Endodermal cell (in vitro differentiated cells): ENCODE data around the gene DCANP1. TPM values are rescaled to one million over a fixed set of nuclear protein-coding genes. Genes with fewer than 3 reads are reported as not detected.

Experiments used
- DNase-seq: peaks from one replicate; pipeline ENCODE4 v3.0.0-alpha.2; 2017
- H3K27ac ChIP-seq: 2 replicates; pipeline ENCODE4 v1.5.1; 2013; ENCODE audit warnings: mild to moderate bottlenecking, low read depth, low read length, moderate library complexity
- H3K27me3 ChIP-seq: 2 replicates; pipeline ENCODE4 v1.6.1; 2013; ENCODE audit warnings: mild to moderate bottlenecking, low read length, moderate library complexity; ENCODE audit not compliant: insufficient read depth, control insufficient read depth, poor library complexity, severe bottlenecking
- H3K36me3 ChIP-seq: 2 replicates; pipeline ENCODE4 v1.7.0; 2013; ENCODE audit warnings: mild to moderate bottlenecking, low read length, moderate library complexity; ENCODE audit not compliant: control insufficient read depth, insufficient read depth
- H3K4me1 ChIP-seq: one replicate; pipeline ENCODE4 v1.7.0; 2013; ENCODE audit warnings: low read length; ENCODE audit not compliant: control insufficient read depth, insufficient read depth
- H3K4me3 ChIP-seq: 2 replicates; pipeline ENCODE4 v1.5.1; 2013; ENCODE audit warnings: mild to moderate bottlenecking, low read length, moderate library complexity
- H3K9ac ChIP-seq: 2 replicates; pipeline ENCODE4 v1.6.1; 2013; ENCODE audit warnings: mild to moderate bottlenecking, low read length, moderate library complexity; ENCODE audit not compliant: poor library complexity, severe bottlenecking; ENCODE audit errors: extremely low read depth
- H3K9me3 ChIP-seq: 2 replicates; pipeline ENCODE4 v1.6.1; 2013; ENCODE audit warnings: mild to moderate bottlenecking, low read length, moderate library complexity; ENCODE audit not compliant: control insufficient read depth
- H3K27ac Mint-ChIP-seq: 2 replicates; pipeline ENCODE4 v1.8.0; 2020; ENCODE audit warnings: mixed read lengths
- H3K27me3 Mint-ChIP-seq: 2 replicates; pipeline ENCODE4 v1.8.0; 2021; ENCODE audit warnings: mild to moderate bottlenecking, mixed read lengths; ENCODE audit not compliant: insufficient read depth
- H3K36me3 Mint-ChIP-seq: 2 replicates; pipeline ENCODE4 v1.8.0; 2020; ENCODE audit warnings: low read depth, mixed read lengths
- H3K4me1 Mint-ChIP-seq: 2 replicates; pipeline ENCODE4 v1.8.0; 2020; ENCODE audit warnings: mixed read lengths
- H3K4me3 Mint-ChIP-seq: 2 replicates; pipeline ENCODE4 v1.8.0; 2020; ENCODE audit warnings: mild to moderate bottlenecking, moderate library complexity, mixed read lengths
- H3K9me3 Mint-ChIP-seq: 2 replicates; pipeline ENCODE4 v1.8.0; 2020; ENCODE audit warnings: mild to moderate bottlenecking, mixed read lengths
- WGBS, 2 experiments: methylation state at CpG; one replicate each; pipeline versions ENCODE4 v1.1.5 to v1.1.7; 2013; ENCODE audit warnings: missing lambda C conversion rate in 2 of 2, mixed read lengths in 1 of 2; ENCODE audit not compliant: insufficient coverage in 1 of 2, insufficient read length in 1 of 2; 5-methylcytosine and 5-hydroxymethylcytosine counted together
- total RNA-seq, 2 donors: library from RNA; stranded (reverse); fragmentation: NEBNext Ultra II Directional in 1 of 2; extraction: Animal tissue kit (Norgen Biotek cat#: 25700) in 1 of 2; gene quantifications; 2 replicates in 1 of 2; 3 replicates in 1 of 2; pipeline ENCODE4 v1.2.1, GENCODE V29; 2021
- TF ChIP-seq, protein P1 (sequence below): fragments of 200-600 bp; sonication (generic); conservative IDR thresholded peaks from 2 replicates; pipeline ENCODE4 v1.5.0; 2021; ENCODE audit warnings: antibody characterized with exemption, mild to moderate bottlenecking

DCANP1 gene
- total RNA-seq, 2 donors from 2014 or later, result not detected

DNA sequence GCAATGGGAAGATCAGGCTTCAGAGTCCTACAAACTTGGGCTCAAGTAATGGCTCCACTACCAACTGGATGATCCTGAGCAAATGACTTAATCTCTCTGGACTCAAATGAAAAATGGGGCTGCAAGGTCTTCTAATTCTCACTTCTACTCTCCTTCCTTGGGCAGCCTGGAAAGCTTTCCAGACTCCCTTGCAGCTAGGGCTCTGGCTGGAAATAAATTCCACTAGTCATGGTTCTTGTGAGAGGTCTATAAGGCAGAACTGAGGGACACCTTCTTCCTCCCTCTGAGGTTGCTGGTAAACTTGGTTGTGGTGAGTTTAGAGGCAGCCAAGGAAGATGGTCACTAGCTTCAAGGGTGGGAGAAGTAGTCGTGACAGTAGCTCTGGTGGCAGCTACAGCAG is 18.6 kb downstream of the DCANP1 start:
- WGBS, 2 experiments, result 72 to 100% methylated on average over 1 of the region's 1 CpG
- no peak overlapping the region for H3K4me3 Mint-ChIP-seq
- peaks cover under 1% of the 10 kb centered on the region for H3K4me1 ChIP-seq
- no peaks in the 10 kb centered on the region for H3K36me3 ChIP-seq
- TF ChIP-seq, protein P1, sequence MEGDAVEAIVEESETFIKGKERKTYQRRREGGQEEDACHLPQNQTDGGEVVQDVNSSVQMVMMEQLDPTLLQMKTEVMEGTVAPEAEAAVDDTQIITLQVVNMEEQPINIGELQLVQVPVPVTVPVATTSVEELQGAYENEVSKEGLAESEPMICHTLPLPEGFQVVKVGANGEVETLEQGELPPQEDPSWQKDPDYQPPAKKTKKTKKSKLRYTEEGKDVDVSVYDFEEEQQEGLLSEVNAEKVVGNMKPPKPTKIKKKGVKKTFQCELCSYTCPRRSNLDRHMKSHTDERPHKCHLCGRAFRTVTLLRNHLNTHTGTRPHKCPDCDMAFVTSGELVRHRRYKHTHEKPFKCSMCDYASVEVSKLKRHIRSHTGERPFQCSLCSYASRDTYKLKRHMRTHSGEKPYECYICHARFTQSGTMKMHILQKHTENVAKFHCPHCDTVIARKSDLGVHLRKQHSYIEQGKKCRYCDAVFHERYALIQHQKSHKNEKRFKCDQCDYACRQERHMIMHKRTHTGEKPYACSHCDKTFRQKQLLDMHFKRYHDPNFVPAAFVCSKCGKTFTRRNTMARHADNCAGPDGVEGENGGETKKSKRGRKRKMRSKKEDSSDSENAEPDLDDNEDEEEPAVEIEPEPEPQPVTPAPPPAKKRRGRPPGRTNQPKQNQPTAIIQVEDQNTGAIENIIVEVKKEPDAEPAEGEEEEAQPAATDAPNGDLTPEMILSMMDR, result no peak
- H3K27me3 Mint-ChIP-seq, result peaks cover 12% of the 10 kb centered on the region
- H3K4me1 Mint-ChIP-seq, result peaks cover 6% of the 10 kb centered on the region
- H3K9ac ChIP-seq, result no peak overlapping the region
- H3K27ac ChIP-seq, result no peak overlapping the region
- peaks cover 20% of the 10 kb centered on the region for H3K9me3 ChIP-seq
- H3K4me3 ChIP-seq, result no peak overlapping the region
- no peaks in the 10 kb centered on the region for H3K27me3 ChIP-seq
- no peak for DNase-seq
- H3K36me3 Mint-ChIP-seq, result no peaks in the 10 kb centered on the region
- no peak overlapping the region for H3K27ac Mint-ChIP-seq
- H3K9me3 Mint-ChIP-seq, result peaks cover 16% of the 10 kb centered on the region

- Histone ChIP-seq H3K27me3 (no peaks in the 10 kb centered on the region), H3K27ac (no peak overlapping the region), H3K4me1 (peaks cover 8% of the 10 kb centered on the region), H3K36me3 (no peaks in the 10 kb centered on the region), H3K9me3 (peaks cover 20% of the 10 kb centered on the region), H3K4me3 (no peak overlapping the region), H3K9ac (no peak overlapping the region)
- peaks cover 14% of the 10 kb centered on the region for H3K27me3 Mint-ChIP-seq
- H3K9me3 Mint-ChIP-seq, result peaks cover 16% of the 10 kb centered on the region
- TF ChIP-seq, protein P1, result peak; percentile 92
- DNase-seq, result peak; percentile 63
- 42 to 58% methylated on average over 6 to 7 of the region's 7 CpGs for WGBS, 2 experiments
- no peaks in the 10 kb centered on the region for H3K36me3 Mint-ChIP-seq
- H3K4me1 Mint-ChIP-seq, result peaks cover 12% of the 10 kb centered on the region
- no peak overlapping the region for H3K4me3 Mint-ChIP-seq
- no peak overlapping the region for H3K27ac Mint-ChIP-seq
Measured at GRCh38 chr5:135426102-135427082, 20.8 kb downstream of the DCANP1 start.

DNA sequence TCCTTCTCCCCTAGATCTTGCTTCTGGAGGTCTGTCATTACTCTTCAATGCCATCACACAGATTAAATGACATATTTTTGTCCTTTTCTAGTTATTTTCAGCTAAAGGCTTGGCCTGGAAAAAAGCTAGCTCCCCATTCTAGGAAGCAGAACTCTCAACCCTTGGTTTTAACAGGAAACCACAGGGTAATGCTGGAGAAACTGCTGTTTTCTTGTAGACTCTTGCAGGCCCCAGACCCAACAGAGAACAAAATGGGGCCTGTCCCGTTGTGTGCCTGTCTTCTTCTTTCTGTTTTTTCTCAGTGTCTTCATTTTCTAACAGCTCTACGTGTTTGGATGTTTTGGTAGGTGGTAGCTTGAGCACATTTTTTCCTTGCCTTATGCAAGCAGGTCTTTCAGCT is 21.5 kb downstream of the DCANP1 start:
- Histone ChIP-seq H3K4me1 (peaks cover 8% of the 10 kb centered on the region), H3K9me3 (peaks cover 20% of the 10 kb centered on the region), H3K27ac (no peak overlapping the region), H3K9ac (no peak overlapping the region), H3K36me3 (no peaks in the 10 kb centered on the region), H3K27me3 (no peaks in the 10 kb centered on the region), H3K4me3 (no peak overlapping the region)
- TF ChIP-seq, protein P1, result no peak
- Mint-ChIP-seq H3K27me3 (peaks cover 20% of the 10 kb centered on the region), H3K36me3 (no peaks in the 10 kb centered on the region), H3K9me3 (peaks cover 16% of the 10 kb centered on the region), H3K4me1 (peaks cover 12% of the 10 kb centered on the region), H3K27ac (no peak overlapping the region), H3K4me3 (no peak overlapping the region)
- WGBS, 2 experiments, result 44% methylated on average over 2 of the region's 2 CpGs; no CpG with 5 or more reads in 1 of the 2 experiments
- no peak for DNase-seq
